ENCODE data around the gene PPP2R1A.
"Not testable (repeated sequence)": the region's sequence is repeated elsewhere in the genome, so short reads cannot be mapped to it uniquely, and the experiment has no call there.

PPP2R1A gene

GRCh38 chr19:52200755-52201391, 11.0 kb downstream of the PPP2R1A start:
- DNase-seq, result not testable (repeated sequence)

- no peak for DNase-seq
These were observed 16.6 kb downstream of the PPP2R1A start for GRCh38 chr19:52206481-52206880.

- no peak for DNase-seq
These were observed 21.4 kb downstream of the PPP2R1A start for GRCh38 chr19:52211203-52211602.

GRCh38 chr19:52211926-52212571, 22.2 kb downstream of the PPP2R1A start:
- DNase-seq, result no peak

GRCh38 chr19:52212572-52213255, 22.9 kb downstream of the PPP2R1A start:
- DNase-seq, result no peak

GRCh38 chr19:52214241-52214640, 24.4 kb downstream of the PPP2R1A start:
- DNase-seq, result no peak

GRCh38 chr19:52216401-52216800, 26.5 kb downstream of the PPP2R1A start:
- no peak for DNase-seq

GRCh38 chr19:52217576-52217975, 27.7 kb downstream of the PPP2R1A start:
- no peak for DNase-seq

- no peak for DNase-seq
These were observed 29.8 kb downstream of the PPP2R1A start for GRCh38 chr19:52219611-52220010.

- no peak for DNase-seq
These were observed 31.2 kb downstream of the PPP2R1A start for GRCh38 chr19:52221031-52221430.

GRCh38 chr19:52221831-52222375, 32.1 kb downstream of the PPP2R1A start:
- no peak for DNase-seq

GRCh38 chr19:52224211-52224610, 34.4 kb downstream of the PPP2R1A start:
- no peak for DNase-seq

- DNase-seq, result no peak
These were observed 36.8 kb downstream of the PPP2R1A start for GRCh38 chr19:52226652-52227051.

GRCh38 chr19:52227196-52227940, 37.5 kb downstream of the PPP2R1A start:
- DNase-seq, result no peak

- DNase-seq, result no peak
These were observed 38.1 kb downstream of the PPP2R1A start for GRCh38 chr19:52227980-52228379.

GRCh38 chr19:52229524-52229923, 39.7 kb downstream of the PPP2R1A start:
- DNase-seq, result no peak

GRCh38 chr19:52230685-52231084, 40.8 kb downstream of the PPP2R1A start:
- no peak for DNase-seq

GRCh38 chr19:52231154-52231910, 41.5 kb downstream of the PPP2R1A start:
- no peak for DNase-seq

- DNase-seq, result no peak
These were observed 44.6 kb downstream of the PPP2R1A start for GRCh38 chr19:52234406-52234805.

- DNase-seq, result no peak
These were observed 47.3 kb downstream of the PPP2R1A start for GRCh38 chr19:52237197-52237596.

- DNase-seq, result peak; percentile 25
These were observed 48.0 kb downstream of the PPP2R1A start for GRCh38 chr19:52237771-52238400.

- no peak for DNase-seq
These were observed 54.2 kb downstream of the PPP2R1A start for GRCh38 chr19:52244021-52244420.
